Kidney (tissue), 14 donors: ENCODE data around the gene FXYD3. TPM values are rescaled to one million over a fixed set of nuclear protein-coding genes. Genes with fewer than 3 reads are reported as not detected.

Source experiments
- DNase-seq, 5 donors: peaks; one replicate each; pipeline ENCODE4 v3.0.0-alpha.2; 2013 to 2020
- FAIRE-seq: peaks from 2 replicates; lab custom pipeline; 2012; peaks lifted over from hg19 to GRCh38; lab: Jason Lieb, UNC
- H3K27ac ChIP-seq, 2 donors: one replicate each; pipeline ENCODE4 v1.7.0; 2013; ENCODE audit warnings: low read depth in 2 of 2, low read length in 2 of 2, inconsistent platforms in 1 of 2
- H3K27me3 ChIP-seq: one replicate; pipeline ENCODE4 v1.7.1; 2013; ENCODE audit warnings: low read length, inconsistent platforms; ENCODE audit not compliant: control insufficient read depth, insufficient read depth
- H3K36me3 ChIP-seq, 3 donors: one replicate each; pipeline versions ENCODE4 v1.7.0 to v1.7.1; 2013; ENCODE audit warnings: low read length in 3 of 3, control low read depth in 1 of 3, inconsistent platforms in 1 of 3; ENCODE audit not compliant: insufficient read depth in 3 of 3, control insufficient read depth in 2 of 3
- H3K4me1 ChIP-seq, 3 donors: one replicate each; pipeline versions ENCODE4 v1.7.0 to v1.7.1; 2013; ENCODE audit warnings: low read length in 3 of 3, inconsistent platforms in 1 of 3, low read depth in 1 of 3; ENCODE audit not compliant: control insufficient read depth in 2 of 3, insufficient read depth in 2 of 3
- H3K4me3 ChIP-seq, 3 donors: one replicate each; pipeline versions ENCODE4 v1.7.0 to v1.8.1; 2013; ENCODE audit warnings: low read length in 3 of 3, control low read depth in 1 of 3, inconsistent platforms in 1 of 3
- H3K9ac ChIP-seq, 3 donors: one replicate each; pipeline versions ENCODE4 v1.7.0 to v1.7.1; 2013; ENCODE audit warnings: low read length in 3 of 3, control low read depth in 1 of 3, inconsistent platforms in 1 of 3
- H3K9me3 ChIP-seq, 3 donors: one replicate each; pipeline versions ENCODE4 v1.7.0 to v1.7.1; 2013; ENCODE audit warnings: low read length in 3 of 3, control low read depth in 1 of 3, inconsistent platforms in 1 of 3; ENCODE audit not compliant: control insufficient read depth in 2 of 3, insufficient read depth in 1 of 3
- CTCF ChIP-seq: IDR thresholded peaks from 3 replicates; pipeline ENCODE4 v1.5.1; 2012; ENCODE audit warnings: mild to moderate bottlenecking, moderate library complexity, borderline replicate concordance; ENCODE audit not compliant: insufficient read depth; ENCODE audit errors: extremely low read depth
- intact Hi-C: fragments of 100-400 bp; cut with DNase I; formaldehyde crosslinking; loops from one replicate; pipeline ENCODE4 v1.11.1; 2022
- polyA plus RNA-seq: library from polyadenylated mRNA; stranded (reverse); fragments of 350-450 nt; fragmentation: Illumina TruSeq; extraction: RNeasy Lipid Tissue Mini Kit (QIAGEN cat#74804); gene quantifications from one replicate; pipeline ENCODE4 v1.2.3, GENCODE V29; 2014; ENCODE audit warnings: low read depth, low replicate concordance; ENCODE audit not compliant: insufficient read depth
- total RNA-seq: library from RNA; stranded (reverse); fragmentation: NEBNext Ultra II Directional; extraction: Animal tissue kit (Norgen Biotek cat#: 25700); gene quantifications from one replicate; pipeline ENCODE4 v1.2.1, GENCODE V29; 2021
- donor health status: control.
- donor health status: control.
- donor health status: control.
- donor health status: control.
- donor health status: control.
- donor health status: DM: yes; HTN: yes; CAD: no.
- donor health status: Normal renal cell carcinoma (clear cell type).

FXYD3 gene
- total and polyA plus RNA-seq, 2 donors from 2014 or later = 26.4 to 33.7 TPM

GRCh38 chr19:35106291-35106583 lies 9.4 kb upstream of the FXYD3 start:
- Histone ChIP-seq H3K27ac (no peak overlapping the region), H3K4me1 (no peaks in the 10 kb centered on the region), H3K36me3 (no peaks in the 10 kb centered on the region), H3K4me3 (no peak overlapping the region), H3K9ac (no peak overlapping the region), H3K27me3 (no peaks in the 10 kb centered on the region), H3K9me3 (peaks cover 0 to 4% (median 3%) of the 10 kb centered on the region in 3 donors)
- FAIRE-seq (no peak), DNase-seq (no peak)
- TF ChIP-seq CTCF = no peak
- intact Hi-C loops = no loop called here

- DNase-seq (no peak), FAIRE-seq (no peak)
- H3K27ac ChIP-seq = no peak overlapping the region
- no peaks in the 10 kb centered on the region for H3K4me1 ChIP-seq
- no peak overlapping the region for H3K4me3 ChIP-seq
- H3K36me3 ChIP-seq = no peaks in the 10 kb centered on the region
- no peak overlapping the region for H3K9ac ChIP-seq
- intact Hi-C loops = no loop called here
- peaks cover 0 to 4% (median 3%) of the 10 kb centered on the region in 3 donors for H3K9me3 ChIP-seq
- no peak for TF ChIP-seq CTCF
- H3K27me3 ChIP-seq = no peaks in the 10 kb centered on the region
Observed at GRCh38 chr19:35106898-35107541, 8.6 kb upstream of the FXYD3 start.

GRCh38 chr19:35107545-35107944 lies 8.1 kb upstream of the FXYD3 start:
- FAIRE-seq (no peak), DNase-seq (no peak)
- intact Hi-C loops = no loop called here
- Histone ChIP-seq H3K9me3 (peaks cover 0 to 4% (median 3%) of the 10 kb centered on the region in 3 donors), H3K27me3 (no peaks in the 10 kb centered on the region), H3K27ac (no peak overlapping the region), H3K36me3 (no peaks in the 10 kb centered on the region), H3K4me1 (no peaks in the 10 kb centered on the region), H3K4me3 (no peak overlapping the region), H3K9ac (no peak overlapping the region)
- no peak for TF ChIP-seq CTCF

GRCh38 chr19:35108730-35109129 lies 6.9 kb upstream of the FXYD3 start:
- TF ChIP-seq CTCF = no peak

More at GRCh38 chr19:35108730-35109129, 6.9 kb upstream of the FXYD3 start:
- DNase-seq (no peak), FAIRE-seq (no peak)
- H3K27ac ChIP-seq = no peak overlapping the region
- H3K9ac ChIP-seq = no peak overlapping the region
- no peak overlapping the region for H3K4me3 ChIP-seq
- H3K9me3 ChIP-seq = peaks cover 0 to 4% (median 3%) of the 10 kb centered on the region in 3 donors
- no peaks in the 10 kb centered on the region for H3K27me3 ChIP-seq
- H3K36me3 ChIP-seq = no peaks in the 10 kb centered on the region
- H3K4me1 ChIP-seq = no peaks in the 10 kb centered on the region
- intact Hi-C loops = no loop called here
